Upper lobe of right lung (tissue), 1 donor: ENCODE results near the gene ZNF511. TPM values are rescaled to one million over a fixed set of nuclear protein-coding genes. Genes with fewer than 3 reads are reported as not detected.

Experiments used
- ATAC-seq: fragments of 200-7000 bp; cut with Tn5 transposase; one replicate; pipeline ENCODE4 v1.9.1; 2020; ENCODE audit warnings: mild to moderate bottlenecking, moderate library complexity
- DNase-seq: peaks from one replicate; pipeline ENCODE4 v3.0.0-alpha.2; 2020
- H3K27ac ChIP-seq: fragments of 200-600 bp; one replicate; pipeline ENCODE4 v1.8.0; 2022
- H3K27me3 ChIP-seq: fragments of 200-600 bp; one replicate; pipeline ENCODE4 v1.8.0; 2022; ENCODE audit warnings: mild to moderate bottlenecking
- H3K36me3 ChIP-seq: fragments of 200-600 bp; one replicate; pipeline ENCODE4 v1.8.0; 2022
- H3K4me1 ChIP-seq: fragments of 200-600 bp; one replicate; pipeline ENCODE4 v1.8.0; 2022
- H3K4me3 ChIP-seq: fragments of 200-600 bp; one replicate; pipeline ENCODE4 v1.8.0; 2022; ENCODE audit warnings: mild to moderate bottlenecking
- H3K9me3 ChIP-seq: fragments of 200-600 bp; one replicate; pipeline ENCODE4 v1.8.0; 2022
- CTCF ChIP-seq: fragments of 200-600 bp; IDR thresholded peaks from one replicate; pipeline ENCODE4 v1.8.0; 2022; ENCODE audit warnings: antibody characterized with exemption
- intact Hi-C: fragments of 100-400 bp; cut with DNase I; formaldehyde crosslinking; loops from one replicate; pipeline ENCODE4 v1.11.0; 2022
- total RNA-seq: library from RNA; stranded (reverse); fragmentation: NEBNext Ultra II Directional; extraction: Animal tissue kit (Norgen Biotek cat#: 25700); gene quantifications from one replicate; pipeline ENCODE4 v1.2.1, GENCODE V29; 2021
- donor health status: DM: no; HTN: yes; CAD: no; lungs with severe emphysema.

The ZNF511 gene
- total RNA-seq, 1 donor from 2014 or later = 42.8 TPM

- H3K4me3 ChIP-seq = peak overlapping the region; percentile 98
- DNase-seq (no peak), ATAC-seq (no peak)
- peaks cover 25% of the 10 kb centered on the region for H3K36me3 ChIP-seq
- no peaks in the 10 kb centered on the region for H3K9me3 ChIP-seq
- peaks cover 28% of the 10 kb centered on the region for H3K4me1 ChIP-seq
- intact Hi-C loops = no loop called here
- peak overlapping the region; percentile 98 for H3K27ac ChIP-seq
- no peaks in the 10 kb centered on the region for H3K27me3 ChIP-seq
- TF ChIP-seq CTCF = no peak
Measured at GRCh38 chr10:133306941-133307379, 1.8 kb upstream of the ZNF511 start.

GRCh38 chr10:133307776-133308420 is 816 bp upstream of the ZNF511 start:
- intact Hi-C loops = no loop called here
- H3K4me1 ChIP-seq = peaks cover 28% of the 10 kb centered on the region
- TF ChIP-seq CTCF = peak; percentile 66
- H3K9me3 ChIP-seq = no peaks in the 10 kb centered on the region
- DNase-seq (peak; percentile 93), ATAC-seq (peak; percentile 52)
- H3K36me3 ChIP-seq = peaks cover 26% of the 10 kb centered on the region
- no peaks in the 10 kb centered on the region for H3K27me3 ChIP-seq
- peak overlapping the region; percentile 98 for H3K27ac ChIP-seq
- H3K4me3 ChIP-seq = peak overlapping the region; percentile 98

GRCh38 chr10:133309100-133309719 is 496 bp downstream of the ZNF511 start:
- peaks cover 28% of the 10 kb centered on the region for H3K4me1 ChIP-seq
- no peak for TF ChIP-seq CTCF
- intact Hi-C loops = no loop called here
- H3K27ac ChIP-seq = peak overlapping the region; percentile 98
- ATAC-seq (peak; percentile 97), DNase-seq (peak; percentile 98)
- peak overlapping the region; percentile 98 for H3K4me3 ChIP-seq
- H3K9me3 ChIP-seq = no peaks in the 10 kb centered on the region
- H3K36me3 ChIP-seq = peaks cover 26% of the 10 kb centered on the region
- no peaks in the 10 kb centered on the region for H3K27me3 ChIP-seq

GRCh38 chr10:133309720-133310398 is 1.1 kb downstream of the ZNF511 start:
- Histone ChIP-seq H3K27ac (peak overlapping the region; percentile 47), H3K27me3 (no peaks in the 10 kb centered on the region), H3K4me1 (peaks cover 28% of the 10 kb centered on the region), H3K9me3 (no peaks in the 10 kb centered on the region), H3K36me3 (peaks cover 26% of the 10 kb centered on the region), H3K4me3 (no peak overlapping the region)
- ATAC-seq (no peak), DNase-seq (peak; percentile 81)
- no peak for TF ChIP-seq CTCF
- intact Hi-C loops = no loop called here

GRCh38 chr10:133310399-133310755 is 1.7 kb downstream of the ZNF511 start:
- H3K27ac ChIP-seq = no peak overlapping the region
- intact Hi-C loops = no loop called here
- DNase-seq (no peak), ATAC-seq (no peak)
- TF ChIP-seq CTCF = no peak
- no peak overlapping the region for H3K4me3 ChIP-seq
- no peaks in the 10 kb centered on the region for H3K9me3 ChIP-seq
- H3K36me3 ChIP-seq = peaks cover 26% of the 10 kb centered on the region
- H3K27me3 ChIP-seq = no peaks in the 10 kb centered on the region
- H3K4me1 ChIP-seq = peaks cover 28% of the 10 kb centered on the region
